H1 (cell line): ENCODE results near the gene ING5. TPM values are rescaled to one million over a fixed set of nuclear protein-coding genes. Genes with fewer than 3 reads are reported as not detected.

Experiments
- CTCF ChIA-PET: fragments of 300-600 bp; sonication (Branson Sonifier 250); formaldehyde crosslinking; loops from one replicate; lab custom pipeline; 2021; ENCODE audit not compliant: partially characterized antibody; lab: Charles Lee
- POLR2A ChIA-PET: fragments of 300-600 bp; sonication (Branson Sonifier 250); formaldehyde crosslinking; loops from one replicate; lab custom pipeline; 2021; ENCODE audit warnings: inconsistent platforms; ENCODE audit not compliant: partially characterized antibody; lab: Charles Lee
- DNase-seq, 2 experiments: peaks; one replicate each; pipeline versions ENCODE4 v3.0.0 to v3.0.0-alpha.2; 2010 to 2022; ENCODE audit warnings: low spot score in 2 of 2, low read depth in 1 of 2, mixed read lengths in 1 of 2
- FAIRE-seq: peaks from 2 replicates; lab custom pipeline; 2011; peaks lifted over from hg19 to GRCh38; lab: Jason Lieb, UNC
- H2AFZ ChIP-seq: 2 replicates; pipeline ENCODE4 v1.8.1; 2012; ENCODE audit warnings: low read length, inconsistent platforms
- H2AK5ac ChIP-seq: 2 replicates; pipeline ENCODE4 v1.6.1; 2013; ENCODE audit warnings: low read depth, low read length
- H2BK120ac ChIP-seq: replicated peaks from 2 replicates; pipeline ENCODE3; 2013; ENCODE audit warnings: low read depth, low read length, inconsistent platforms
- H2BK12ac ChIP-seq: 2 replicates; pipeline ENCODE4 v1.6.1; 2013; ENCODE audit warnings: low read depth, low read length
- H2BK15ac ChIP-seq: 2 replicates; pipeline ENCODE4 v1.6.1; 2013; ENCODE audit warnings: low read length
- H2BK20ac ChIP-seq: 2 replicates; pipeline ENCODE4 v1.6.1; 2013; ENCODE audit warnings: low read length
- H2BK5ac ChIP-seq: 2 replicates; pipeline ENCODE4 v1.6.1; 2013; ENCODE audit warnings: low read depth, low read length
- H3K14ac ChIP-seq: 2 replicates; pipeline ENCODE4 v1.6.1; 2013; ENCODE audit warnings: inconsistent platforms; ENCODE audit not compliant: insufficient read length
- H3K18ac ChIP-seq: 2 replicates; pipeline ENCODE4 v1.6.1; 2013; ENCODE audit warnings: low read length; ENCODE audit errors: extremely low read depth
- H3K23ac ChIP-seq: 2 replicates; pipeline ENCODE4 v1.6.1; 2013; ENCODE audit warnings: inconsistent platforms; ENCODE audit not compliant: insufficient read length
- H3K23me2 ChIP-seq: 2 replicates; pipeline ENCODE4 v1.6.1; 2013; ENCODE audit warnings: low read depth, low read length
- H3K27ac ChIP-seq: 2 replicates; pipeline ENCODE4 v1.6.1; 2011; ENCODE audit warnings: low read depth, low read length, inconsistent platforms
- H3K27me3 ChIP-seq, 4 experiments: replicated peaks in 1 of 4; 1 replicate in 1 of 4; 2 replicates in 3 of 4; pipeline versions ENCODE4 v1.6.1 to v1.8.1; 2011 to 2013; ENCODE audit warnings: low read length in 3 of 4, mild to moderate bottlenecking in 3 of 4, inconsistent platforms in 2 of 4, mixed read lengths in 2 of 4, moderate library complexity in 1 of 4; ENCODE audit not compliant: control insufficient read depth in 3 of 4, insufficient read depth in 3 of 4; ENCODE audit errors: extremely low read depth in 1 of 4
- H3K36me3 ChIP-seq, 4 experiments: 2 replicates each; pipeline versions ENCODE4 v1.6.1 to v1.8.1; 2011 to 2013; ENCODE audit warnings: mild to moderate bottlenecking in 4 of 4, low read length in 3 of 4, moderate library complexity in 2 of 4, control low read depth in 1 of 4, inconsistent platforms in 1 of 4; ENCODE audit not compliant: insufficient read depth in 4 of 4, control insufficient read depth in 2 of 4
- H3K4ac ChIP-seq: replicated peaks from 2 replicates; pipeline ENCODE3; 2013; ENCODE audit warnings: low read length, low read depth, mixed read lengths, inconsistent platforms; ENCODE audit not compliant: insufficient read length
- H3K4me1 ChIP-seq, 4 experiments: replicated peaks in 1 of 4; 1 replicate in 1 of 4; 2 replicates in 3 of 4; pipeline versions ENCODE4 v1.6.1 to v1.8.1; 2011 to 2013; ENCODE audit warnings: low read length in 3 of 4, inconsistent platforms in 2 of 4, mixed read lengths in 1 of 4; ENCODE audit not compliant: insufficient read depth in 4 of 4, control insufficient read depth in 3 of 4
- H3K4me2 ChIP-seq, 2 experiments: 2 replicates each; pipeline versions ENCODE4 v1.6.1 to v1.8.1; 2011 to 2013; ENCODE audit warnings: low read depth in 2 of 2, low read length in 2 of 2, control low read depth in 1 of 2, inconsistent platforms in 1 of 2, mild to moderate bottlenecking in 1 of 2; ENCODE audit not compliant: insufficient read depth in 1 of 2
- H3K4me3 ChIP-seq, 4 experiments: fragments of 200-600, 300-600 bp in 1 of 4; sonication (generic), shearing (Covaris generic), sonication (Bioruptor Twin) in 1 of 4; 2 replicates each; pipeline versions ENCODE4 v1.5.1 to v1.8.1; 2011 to 2016; ENCODE audit warnings: low read length in 4 of 4, low read depth in 3 of 4, control low read depth in 2 of 4, inconsistent platforms in 2 of 4, mild to moderate bottlenecking in 2 of 4, mixed read lengths in 1 of 4, moderate library complexity in 1 of 4; ENCODE audit not compliant: insufficient read depth in 2 of 4; ENCODE audit errors: extremely low read depth in 1 of 4
- H3K56ac ChIP-seq: replicated peaks from 2 replicates; pipeline ENCODE3; 2013; ENCODE audit warnings: low read depth, mild to moderate bottlenecking, mixed read lengths, low read length, inconsistent platforms; ENCODE audit not compliant: insufficient read length
- H3K79me1 ChIP-seq: 2 replicates; pipeline ENCODE4 v1.6.1; 2013; ENCODE audit warnings: low read depth, low read length, control low read depth
- H3K79me2 ChIP-seq, 2 experiments: 2 replicates each; pipeline versions ENCODE4 v1.6.1 to v1.8.1; 2012 to 2013; ENCODE audit warnings: low read length in 2 of 2, mild to moderate bottlenecking in 2 of 2, inconsistent platforms in 1 of 2; ENCODE audit not compliant: insufficient read depth in 2 of 2, control insufficient read depth in 1 of 2
- H3K9ac ChIP-seq, 4 experiments: replicated peaks in 1 of 4; 1 replicate in 1 of 4; 2 replicates in 3 of 4; pipeline versions ENCODE4 v1.6.1 to v1.8.1; 2011 to 2013; ENCODE audit warnings: low read depth in 3 of 4, low read length in 3 of 4, control low read depth in 2 of 4, mild to moderate bottlenecking in 2 of 4, moderate library complexity in 2 of 4, inconsistent platforms in 1 of 4; ENCODE audit errors: extremely low read depth in 1 of 4
- H3K9me3 ChIP-seq, 2 experiments: 2 replicates each; pipeline versions ENCODE4 v1.6.1 to v1.8.1; 2012 to 2013; ENCODE audit warnings: mild to moderate bottlenecking in 2 of 2, moderate library complexity in 2 of 2, control low read depth in 1 of 2, inconsistent platforms in 1 of 2, low read depth in 1 of 2, low read length in 1 of 2, mixed read lengths in 1 of 2; ENCODE audit not compliant: insufficient read depth in 2 of 2
- H4K20me1 ChIP-seq, 2 experiments: replicated peaks in 1 of 2; 2 replicates each; pipeline versions ENCODE3 to v1.8.1; 2011 to 2013; ENCODE audit warnings: inconsistent platforms in 2 of 2, low read length in 2 of 2, mild to moderate bottlenecking in 1 of 2; ENCODE audit not compliant: insufficient read depth in 2 of 2, control insufficient read depth in 1 of 2
- H4K5ac ChIP-seq: 2 replicates; pipeline ENCODE4 v1.6.1; 2013; ENCODE audit warnings: low read length, low read depth, mixed read lengths, inconsistent platforms; ENCODE audit not compliant: insufficient read length
- H4K8ac ChIP-seq: 2 replicates; pipeline ENCODE4 v1.8.0; 2013; ENCODE audit warnings: mild to moderate bottlenecking, moderate library complexity, low read length, inconsistent platforms; ENCODE audit not compliant: insufficient read depth; ENCODE audit errors: extremely low read depth
- H4K91ac ChIP-seq: replicated peaks from 2 replicates; pipeline ENCODE3; 2013; ENCODE audit warnings: low read length, mixed read lengths, inconsistent platforms; ENCODE audit not compliant: insufficient read length
- WGBS, 2 experiments: shearing (Covaris generic) in 1 of 2; methylation state at CpG; one replicate each; pipeline versions ENCODE4 v1.1.6 to v1.1.7; 2013 to 2015; ENCODE audit warnings: low lambda C conversion rate in 2 of 2, mixed read lengths in 2 of 2, inconsistent platforms in 1 of 2, low coverage in 1 of 2, missing lambda C conversion rate in 1 of 2; ENCODE audit not compliant: insufficient replicate concordance in 2 of 2, insufficient coverage in 1 of 2, insufficient read length in 1 of 2; ENCODE audit errors: extremely low coverage in 1 of 2, missing lambda C conversion rate in 1 of 2; 5-methylcytosine and 5-hydroxymethylcytosine counted together
- polyA plus RNA-seq, 7 experiments: library from polyadenylated mRNA; depleted of rRNA in 3 of 7; stranded (reverse) in 5 of 7; unstranded in 2 of 7; fragments of >200 nt in 5 of 7; fragments of 200-250 nt in 2 of 7; gene quantifications; 1 replicate in 5 of 7; 2 replicates in 1 of 7; 4 replicates in 1 of 7; pipeline versions ENCODE4 v1.2.1 to v1.2.3, GENCODE V29; 2011 to 2013; ENCODE audit warnings: missing spikeins in 2 of 7, mixed read lengths in 2 of 7
- total RNA-seq: library from RNA; stranded (reverse); fragmentation: NEBNext Ultra II Directional; extraction: Animal tissue kit (Norgen Biotek cat#: 25700); gene quantifications from 2 replicates; pipeline ENCODE4 v1.2.1, GENCODE V29; 2021

ING5 gene
- total and polyA plus RNA-seq, 2 of the 8 experiments (the other 6 are each of a cell fraction or from before 2014, with no cell fraction given): 41.5 to 47.4 TPM

- Histone ChIP-seq H3K4ac (no peak overlapping the region), H3K14ac (no peak overlapping the region), H4K5ac (no peak overlapping the region), H3K36me3 (no peaks in the 10 kb centered on the region), H3K79me2 (no peaks in the 10 kb centered on the region), H3K56ac (no peak overlapping the region), H2BK20ac (no peak overlapping the region), H2BK12ac (no peak overlapping the region), H3K9me3 (peaks cover 0 to 4% of the 10 kb centered on the region in 2 experiments; a peak in 1 of 4 replicates), H3K4me1 (peaks cover 0 to 26% (median 14%) of the 10 kb centered on the region in 4 experiments; a peak in 6 of 7 replicates), H2BK15ac (no peak overlapping the region), H2BK120ac (no peak overlapping the region), H3K23me2 (no peaks in the 10 kb centered on the region), H3K23ac (no peak overlapping the region), H2BK5ac (no peak overlapping the region), H2AFZ (no peak overlapping the region), H4K8ac (no peak overlapping the region), H3K4me3 (no peak overlapping the region), H3K79me1 (no peaks in the 10 kb centered on the region), H2AK5ac (no peak overlapping the region), H4K20me1 (peaks cover 0 to 2% of the 10 kb centered on the region in 2 experiments), H3K27me3 (no peaks in the 10 kb centered on the region), H3K4me2 (no peak overlapping the region), H3K18ac (no peak overlapping the region; the same call in 1 of the 2 replicates), H3K9ac (no peak overlapping the region), H4K91ac (no peak overlapping the region), H3K27ac (no peak overlapping the region)
- 89% methylated on average over 39 of the region's 40 CpGs; no CpG with 5 or more reads in 1 of the 2 experiments for WGBS, 2 experiments
- no peak for FAIRE-seq
- DNase-seq: peak in 1 of 2 experiments; percentile 45
- CTCF ChIA-PET: interaction anchor here (0.6 to 2.1 kb wide), 2 partner anchors 104 to 232 kb away, joined by 3 to 8 read pairs; no protein-coding TSS in a partner anchor
- POLR2A ChIA-PET: interaction anchor here (1.5 kb wide), 1 partner anchor 8 kb away, joined by 4 read pairs; no protein-coding TSS in a partner anchor
Observed at GRCh38 chr2:241774419-241775222, 72.8 kb downstream of the ING5 start.
